ENCODE results near the gene AUTS2.

- TF ChIP-seq POLR2AphosphoS5 (IDR thresholded peaks at IDR 0.05) (no peak), EP300 (IDR thresholded peaks at IDR 0.05; ENCODE audit: low read depth) (no peak), POLR2A (IDR thresholded peaks at IDR 0.05) (no peak)
- TF ChIP-seq, protein P1, sequence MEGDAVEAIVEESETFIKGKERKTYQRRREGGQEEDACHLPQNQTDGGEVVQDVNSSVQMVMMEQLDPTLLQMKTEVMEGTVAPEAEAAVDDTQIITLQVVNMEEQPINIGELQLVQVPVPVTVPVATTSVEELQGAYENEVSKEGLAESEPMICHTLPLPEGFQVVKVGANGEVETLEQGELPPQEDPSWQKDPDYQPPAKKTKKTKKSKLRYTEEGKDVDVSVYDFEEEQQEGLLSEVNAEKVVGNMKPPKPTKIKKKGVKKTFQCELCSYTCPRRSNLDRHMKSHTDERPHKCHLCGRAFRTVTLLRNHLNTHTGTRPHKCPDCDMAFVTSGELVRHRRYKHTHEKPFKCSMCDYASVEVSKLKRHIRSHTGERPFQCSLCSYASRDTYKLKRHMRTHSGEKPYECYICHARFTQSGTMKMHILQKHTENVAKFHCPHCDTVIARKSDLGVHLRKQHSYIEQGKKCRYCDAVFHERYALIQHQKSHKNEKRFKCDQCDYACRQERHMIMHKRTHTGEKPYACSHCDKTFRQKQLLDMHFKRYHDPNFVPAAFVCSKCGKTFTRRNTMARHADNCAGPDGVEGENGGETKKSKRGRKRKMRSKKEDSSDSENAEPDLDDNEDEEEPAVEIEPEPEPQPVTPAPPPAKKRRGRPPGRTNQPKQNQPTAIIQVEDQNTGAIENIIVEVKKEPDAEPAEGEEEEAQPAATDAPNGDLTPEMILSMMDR (IDR thresholded peaks at IDR 0.05) = no peak
Observed at GRCh38 chr7:70352088-70352487, 753.8 kb downstream of the AUTS2 start.
